Daoy (cell line): ENCODE measurements around the gene PNPO. TPM values are rescaled to one million over a fixed set of nuclear protein-coding genes. Genes with fewer than 3 reads are reported as not detected.

ENCODE experiments used
- DNase-seq: peaks from one replicate; pipeline ENCODE4 v3.0.0-alpha.2; 2015; ENCODE audit warnings: low read depth
- total RNA-seq: library from RNA; depleted of rRNA; stranded (reverse); fragments of >200 nt; shearing (Covaris generic); gene quantifications from 2 replicates; pipeline ENCODE4 v1.2.3, GENCODE V29; 2014

PNPO gene
- total RNA-seq, 1 experiment from 2014 or later = 26.9 TPM

DNA sequence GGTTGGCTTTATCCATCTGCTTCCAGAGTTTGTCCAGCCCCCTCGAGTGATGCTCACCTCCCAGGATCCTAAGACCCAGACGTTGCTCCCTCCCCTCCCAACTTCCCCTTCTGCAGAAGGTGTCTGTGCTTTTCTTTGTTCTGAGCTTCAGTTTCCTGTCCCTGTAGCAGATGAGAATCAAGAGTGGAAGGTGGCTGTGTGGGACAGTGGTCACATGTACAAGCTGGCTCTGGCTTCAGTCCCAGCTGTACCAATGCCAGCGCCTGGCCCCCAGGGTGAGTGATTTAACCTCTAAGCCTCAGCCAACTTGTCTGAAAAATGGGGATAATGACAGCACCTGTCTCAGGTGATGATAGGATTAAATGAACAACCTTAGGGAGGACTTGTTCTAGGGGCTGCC lies 8.6 kb downstream of the PNPO start:
- no peak for DNase-seq

DNA sequence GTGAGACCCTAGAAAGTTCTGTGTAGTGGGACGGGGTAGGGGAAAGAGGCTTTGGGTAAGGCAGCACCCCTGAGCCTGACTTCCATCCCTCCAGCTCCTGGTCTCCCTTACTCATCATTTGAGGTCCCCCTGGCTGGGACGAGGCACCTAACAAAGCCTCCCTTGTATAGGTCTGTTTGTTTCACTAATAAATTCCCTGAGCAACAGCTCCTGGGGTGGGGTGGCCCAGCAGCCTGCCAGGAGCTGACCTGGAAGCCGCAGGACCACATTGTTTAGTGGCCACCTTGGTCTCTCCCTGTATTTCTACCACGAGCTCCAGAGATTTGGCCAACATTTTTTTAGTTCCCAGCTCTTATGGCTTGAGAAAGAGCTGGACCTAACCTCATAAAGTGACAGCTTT lies 9.1 kb downstream of the PNPO start:
- no peak for DNase-seq

DNA sequence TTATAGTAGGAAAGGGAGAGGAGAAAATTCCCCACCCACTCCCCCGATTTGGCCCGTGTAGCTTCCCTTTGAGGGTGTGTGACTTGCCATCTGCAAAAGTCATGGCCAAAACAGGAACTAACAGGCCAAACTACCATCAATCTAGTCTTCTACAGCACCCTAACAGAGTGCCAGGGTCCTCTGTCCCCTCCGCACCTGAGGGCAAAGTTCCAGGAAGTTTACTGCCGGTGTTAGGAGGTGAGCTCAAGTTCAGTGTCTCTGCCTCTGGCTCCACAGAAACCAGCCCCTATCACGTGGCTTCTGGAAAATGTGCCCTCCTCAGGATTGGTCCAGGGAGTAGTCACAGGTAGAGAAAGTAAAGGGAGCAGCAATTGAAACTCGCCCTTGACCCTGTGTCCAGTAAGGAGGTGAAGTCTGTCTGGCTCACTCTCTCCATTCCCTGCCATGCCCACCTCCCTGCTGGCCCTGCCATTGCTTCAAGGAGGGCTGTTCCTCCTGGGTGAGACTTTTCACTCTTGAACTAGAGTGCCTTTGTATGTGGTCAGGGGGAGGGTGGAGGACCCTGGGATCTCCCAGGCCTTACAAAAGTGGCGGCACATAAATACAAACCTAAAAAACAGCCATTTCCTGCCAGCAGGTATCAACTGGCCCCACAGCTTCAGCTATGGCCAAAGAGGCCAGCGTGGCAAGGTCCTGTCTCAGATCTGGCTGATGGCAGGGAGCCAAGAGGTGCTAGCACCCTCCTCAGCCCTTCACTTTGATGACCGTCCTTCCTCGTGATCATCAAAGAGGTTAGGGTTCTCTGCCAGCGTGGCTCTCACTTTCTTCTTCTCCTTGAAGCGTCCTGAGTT lies 11.0 kb downstream of the PNPO start:
- DNase-seq = no peak

DNA sequence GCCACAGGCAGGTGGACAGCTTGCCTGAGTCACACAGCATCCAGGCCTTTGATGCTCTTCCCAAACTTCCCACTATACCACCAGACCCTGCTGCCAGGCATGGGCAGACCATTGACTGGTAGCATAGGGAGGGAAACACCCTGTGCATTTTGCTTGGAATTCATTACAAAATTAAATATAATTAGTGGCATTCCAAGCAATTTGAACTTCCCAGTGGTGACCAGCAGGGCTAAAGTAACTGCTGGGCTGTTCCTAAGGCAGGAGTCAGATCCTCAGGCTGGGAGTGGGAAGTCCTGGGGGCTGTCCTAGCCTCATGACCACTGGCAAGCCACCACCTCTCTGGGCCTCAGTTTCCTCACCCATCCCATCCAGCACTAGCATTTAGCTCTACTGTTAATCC lies 12.5 kb downstream of the PNPO start:
- DNase-seq = no peak

DNA sequence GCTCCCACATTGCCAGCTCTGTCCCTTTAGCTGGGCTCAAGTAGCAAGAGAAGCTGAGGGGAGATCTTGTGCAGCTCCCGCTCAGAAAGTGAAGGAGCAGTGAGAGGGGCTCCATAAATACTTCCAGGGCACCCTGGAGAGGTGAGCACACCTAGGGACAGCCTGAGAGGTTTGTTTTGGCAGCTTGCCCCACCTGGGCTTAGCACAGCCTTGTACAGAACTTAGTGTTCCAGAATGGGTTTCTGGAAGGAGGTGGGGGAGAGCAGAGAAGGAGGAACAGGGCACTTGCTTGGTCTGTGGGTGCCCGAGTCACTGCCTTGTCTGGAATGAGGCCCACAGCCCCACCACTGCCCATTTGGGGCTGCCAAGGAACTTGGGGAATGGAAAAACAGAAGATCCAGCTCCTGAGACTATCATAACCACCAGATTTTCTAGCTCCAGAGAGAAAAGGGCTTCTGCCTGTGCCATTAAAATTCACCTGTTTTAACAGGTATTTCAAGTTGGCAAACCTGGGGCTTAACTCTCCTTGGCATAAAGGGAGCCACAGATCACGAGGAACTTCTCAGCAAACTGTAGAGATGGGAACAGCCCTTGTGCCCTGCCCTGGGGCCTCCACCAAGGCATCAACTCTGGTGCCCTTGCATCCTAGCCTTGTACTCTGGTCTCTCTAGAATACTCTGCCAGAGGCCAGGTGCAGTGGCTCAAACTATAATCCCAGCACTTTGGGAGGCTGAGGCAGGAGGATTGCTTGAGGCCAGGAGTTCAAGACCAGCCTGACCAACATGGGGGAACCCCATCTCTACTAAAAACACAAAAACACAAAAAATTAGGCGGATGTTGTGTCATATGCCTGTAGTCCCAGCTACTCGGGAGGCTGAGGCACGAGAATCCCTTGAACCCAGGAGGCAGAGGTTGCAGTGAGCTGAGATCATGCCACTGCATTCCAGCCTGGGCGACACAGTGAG lies 14.4 kb downstream of the PNPO start:
- no peak for DNase-seq

DNA sequence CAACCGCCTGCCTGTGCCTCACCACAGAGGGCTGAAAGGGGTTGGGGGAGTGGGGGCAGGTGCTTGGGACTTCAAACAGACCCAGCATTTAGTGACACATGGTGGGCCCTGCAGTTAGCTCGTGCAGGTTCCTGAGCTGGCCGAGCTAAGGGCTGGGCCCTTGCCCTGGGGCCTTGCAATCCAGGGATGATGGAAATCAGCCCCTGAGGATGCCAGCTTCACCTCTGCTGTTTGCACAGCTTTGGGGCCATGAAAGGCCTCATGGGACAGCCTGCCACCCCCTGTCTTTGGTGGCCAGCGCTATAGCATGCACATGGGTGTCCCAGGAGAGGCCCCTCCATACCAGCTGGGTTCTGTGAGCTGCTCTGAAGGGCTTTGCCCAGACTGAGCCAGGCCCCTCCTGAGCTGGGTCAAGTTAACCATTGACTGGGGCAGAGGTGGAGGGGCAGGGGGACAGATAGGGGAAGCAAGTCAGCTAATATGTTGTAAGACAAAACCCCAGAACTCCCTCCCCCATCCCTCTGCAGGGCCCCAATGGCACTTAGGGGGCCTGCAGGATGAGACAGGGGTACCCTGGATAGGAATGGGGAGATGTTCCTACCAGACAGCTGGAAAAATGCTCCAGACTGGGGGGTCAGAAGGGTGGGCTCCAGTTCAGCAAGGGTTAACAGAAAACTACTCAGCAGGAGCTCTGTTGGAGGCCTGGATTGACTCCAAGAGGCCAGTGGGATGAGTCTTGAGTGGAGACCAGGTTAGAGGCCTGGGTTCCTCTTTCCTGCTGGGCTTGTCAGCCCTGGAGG lies 15.6 kb downstream of the PNPO start:
- no peak for DNase-seq

DNA sequence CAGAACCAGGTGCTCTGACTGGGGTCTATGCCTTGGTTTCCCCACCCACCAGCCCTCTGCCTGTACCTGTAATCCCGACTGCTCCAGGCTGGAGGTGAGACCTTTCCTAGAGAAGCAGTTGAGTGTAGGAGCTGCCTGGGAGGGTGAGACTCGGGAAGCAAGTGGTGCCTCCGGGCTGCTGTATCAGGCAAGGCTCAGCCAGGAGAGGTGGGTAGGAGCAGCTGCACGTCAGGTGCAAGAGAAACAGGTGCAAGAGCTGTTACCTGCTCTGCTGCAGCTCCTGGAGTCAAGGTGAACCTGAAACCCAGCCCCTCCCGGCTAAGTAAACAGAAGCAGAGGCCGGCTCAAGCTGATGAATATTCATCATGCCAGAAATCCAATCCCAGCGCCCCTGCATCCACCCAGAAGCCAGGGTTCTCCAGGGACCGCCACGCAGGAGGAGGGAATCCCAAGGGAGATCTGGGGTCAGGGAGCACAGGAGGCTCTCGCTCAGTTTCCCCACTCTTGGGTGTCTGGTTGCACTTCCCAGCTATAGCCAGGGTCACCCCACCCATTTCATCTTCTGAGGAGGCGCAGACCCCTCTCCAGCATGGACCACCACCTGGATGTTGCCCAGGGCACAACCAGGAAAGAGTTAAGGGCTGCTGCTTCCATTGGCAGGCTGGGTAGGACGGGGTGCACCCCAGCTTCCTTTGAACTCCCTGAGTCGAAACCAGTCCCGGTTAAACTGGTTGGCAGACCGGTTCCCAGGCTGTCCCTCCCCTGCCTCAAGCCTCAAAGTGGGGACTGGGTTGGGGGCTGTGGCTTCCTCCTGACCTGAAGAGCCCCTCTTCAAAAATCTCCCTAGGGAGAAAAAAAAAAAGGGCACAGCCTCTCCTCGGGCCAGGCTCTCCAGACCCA lies 16.5 kb downstream of the PNPO start, which contains the start of gene PRR15L:
Gene PRR15L, minus strand, starts transcription at position 293 of the 900 bp plus-strand sequence. CDS start 4,649 bp downstream, outside the sequence.
- no peak for DNase-seq

DNA sequence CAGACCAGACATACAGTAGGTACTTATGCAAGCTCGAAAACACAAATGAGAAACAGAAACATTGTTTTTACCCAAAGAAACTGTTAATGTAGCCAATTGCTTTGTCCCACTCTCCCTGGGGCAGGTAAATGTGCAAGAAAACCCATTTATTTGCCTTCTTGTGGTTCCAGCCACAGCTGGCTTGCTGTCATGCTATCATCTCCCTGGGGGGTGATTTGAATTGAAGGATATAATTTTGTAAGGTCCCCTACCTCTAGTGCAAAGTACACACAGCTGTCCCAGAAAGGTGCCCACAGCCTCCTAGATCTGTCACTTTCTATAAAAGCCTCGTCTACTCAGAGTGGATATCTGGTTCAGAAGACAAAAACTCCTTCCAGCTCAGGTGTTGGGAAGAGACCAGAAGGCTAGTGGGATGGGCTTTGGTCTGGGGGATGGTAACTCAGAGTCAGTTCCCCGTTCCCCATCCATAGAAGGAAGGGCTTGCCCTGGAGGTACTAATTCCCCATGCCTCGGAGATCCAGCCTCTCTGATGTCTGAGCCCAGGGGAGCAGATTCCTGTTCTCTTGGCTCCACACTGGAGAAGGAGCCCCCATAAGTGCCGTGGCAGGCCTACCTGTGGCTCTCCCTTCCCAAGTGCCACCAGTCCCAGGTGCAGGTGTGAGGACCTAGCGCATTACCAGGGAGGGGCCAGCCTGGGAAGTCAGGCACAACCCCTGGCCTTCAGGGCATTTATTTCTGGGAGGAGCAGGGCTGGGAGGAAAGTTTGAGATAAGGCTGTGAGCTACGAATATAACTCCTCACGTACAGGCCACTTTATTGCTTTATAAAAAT lies 18.7 kb downstream of the PNPO start:
- DNase-seq = no peak

DNA sequence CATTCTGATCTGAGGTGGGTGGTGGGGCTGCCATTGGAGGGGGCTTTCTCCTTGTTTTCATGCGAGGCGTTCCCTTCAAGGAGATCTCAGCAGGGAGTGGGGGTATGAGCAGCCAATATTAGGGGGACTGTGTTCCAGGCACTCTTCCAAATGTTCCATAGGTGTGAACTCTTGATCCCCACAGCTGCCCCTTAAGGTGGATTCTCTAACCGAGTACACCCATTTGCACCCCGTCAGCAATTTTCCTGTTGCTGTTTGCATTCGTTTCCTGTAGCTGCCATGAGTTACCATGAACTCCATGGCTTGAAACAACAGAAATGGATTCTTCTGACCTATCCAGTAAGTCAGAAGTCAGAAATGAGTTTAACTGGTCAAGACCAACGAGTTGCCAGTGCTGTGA lies 20.0 kb downstream of the PNPO start:
- no peak for DNase-seq

DNA sequence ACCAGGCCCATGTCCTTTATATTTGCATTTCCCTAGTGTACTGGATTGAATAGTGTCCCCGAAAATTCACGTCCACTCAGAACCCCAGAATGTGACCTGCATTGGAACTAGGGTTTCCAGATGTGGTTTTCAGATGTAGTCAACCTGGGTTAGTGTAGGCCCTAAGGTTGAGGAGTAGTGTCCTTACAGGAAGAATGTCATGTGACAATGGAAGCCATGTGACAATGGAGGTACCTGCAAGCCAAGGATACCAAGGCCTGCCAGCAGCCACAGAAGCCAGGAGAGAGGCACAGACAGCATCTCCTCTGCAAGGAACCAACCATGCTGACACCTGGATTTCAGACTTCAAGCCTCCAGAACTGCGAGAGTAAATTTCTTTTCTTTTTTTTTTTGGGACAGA lies 21.5 kb downstream of the PNPO start:
- DNase-seq = no peak

DNA sequence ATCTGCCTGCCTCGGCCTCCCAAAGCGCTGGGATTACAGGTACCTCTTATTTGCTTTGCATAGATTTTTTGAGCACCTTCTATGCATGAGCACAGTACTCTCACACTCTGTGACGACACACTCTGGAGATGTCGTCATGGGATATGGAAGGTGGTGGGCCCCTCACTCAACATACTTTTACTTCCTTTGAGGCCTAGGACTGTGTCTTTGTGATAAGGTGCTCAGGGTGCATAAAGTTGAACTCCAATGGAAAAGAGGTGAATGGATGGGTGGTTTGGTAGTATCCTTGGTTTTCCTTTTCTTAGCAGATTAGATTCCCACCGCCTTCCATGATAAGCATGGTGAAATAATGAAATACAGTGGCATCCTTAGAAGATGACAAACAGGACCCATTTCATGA lies 23.5 kb downstream of the PNPO start:
- no peak for DNase-seq

DNA sequence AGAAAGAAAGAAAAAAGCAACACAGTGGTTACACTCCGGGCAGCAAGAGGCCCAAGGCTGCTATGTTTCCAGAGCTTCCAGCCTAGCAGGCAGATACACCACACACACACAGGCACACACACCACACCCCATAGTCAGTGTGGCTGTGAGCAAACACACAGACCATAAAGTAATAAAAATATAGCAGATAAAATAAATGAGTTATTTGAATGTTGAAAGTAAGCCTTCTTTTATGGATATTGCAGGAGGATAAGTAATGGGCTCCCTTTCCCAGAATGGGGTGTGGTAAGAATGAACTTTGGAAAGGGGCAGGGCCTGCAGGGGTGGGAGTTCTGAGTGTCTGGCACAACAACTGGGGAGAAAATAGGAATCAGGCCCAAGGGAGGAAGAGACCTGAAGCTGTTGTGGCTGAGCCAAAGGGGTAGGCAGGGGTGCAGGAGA lies 24.7 kb downstream of the PNPO start:
- DNase-seq = no peak

DNA sequence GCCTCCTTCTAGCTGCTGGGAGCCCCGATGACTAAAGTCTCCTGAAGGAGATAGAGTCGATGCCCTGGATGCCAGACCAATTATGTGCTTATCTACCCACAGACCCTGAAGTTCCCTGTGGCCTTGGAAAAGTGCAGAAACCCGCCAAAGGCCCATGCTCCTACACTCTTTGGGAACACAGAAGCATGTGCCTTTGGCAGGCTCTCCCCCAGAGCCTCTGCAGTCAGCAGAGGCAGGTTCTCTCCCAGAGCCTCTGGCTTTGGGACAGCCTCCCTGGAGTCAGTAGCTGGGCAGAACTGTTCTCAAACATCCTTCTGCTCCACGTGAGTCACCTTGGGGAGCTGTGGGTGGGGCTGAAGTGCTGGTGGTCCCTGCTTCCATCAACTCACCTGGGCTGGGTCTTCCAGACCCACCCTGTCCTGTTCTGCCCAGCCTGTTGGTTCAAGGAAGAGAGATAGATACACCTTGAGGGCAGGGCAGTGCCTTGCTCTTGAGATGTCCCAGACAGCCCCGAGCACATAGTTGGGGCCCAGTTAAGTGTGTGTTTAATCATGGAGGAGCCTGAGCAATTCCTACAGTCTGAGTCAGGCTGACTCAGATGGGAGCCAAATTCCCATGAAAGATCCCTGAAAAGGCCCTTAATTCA lies 26.4 kb downstream of the PNPO start:
- peak; percentile 78 for DNase-seq

DNA sequence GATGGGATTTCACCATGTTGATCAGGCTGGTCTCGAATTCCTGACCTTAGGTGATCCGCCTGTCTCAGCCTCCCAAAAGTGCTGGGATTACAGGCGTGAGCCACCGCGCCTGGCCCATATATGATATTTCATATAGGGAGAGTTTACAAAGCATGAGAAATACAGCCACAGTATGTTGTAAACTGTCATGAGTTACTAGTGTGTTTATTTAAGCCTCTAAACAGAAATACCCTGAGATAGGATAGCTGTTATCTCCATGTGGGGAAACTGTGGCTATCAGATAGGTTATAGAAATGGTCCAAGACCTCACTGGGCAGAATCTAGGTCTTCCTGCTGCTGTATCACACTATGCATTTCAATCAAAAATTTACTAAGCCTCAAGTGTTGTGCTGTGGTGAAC lies 27.5 kb downstream of the PNPO start:
- DNase-seq = no peak

DNA sequence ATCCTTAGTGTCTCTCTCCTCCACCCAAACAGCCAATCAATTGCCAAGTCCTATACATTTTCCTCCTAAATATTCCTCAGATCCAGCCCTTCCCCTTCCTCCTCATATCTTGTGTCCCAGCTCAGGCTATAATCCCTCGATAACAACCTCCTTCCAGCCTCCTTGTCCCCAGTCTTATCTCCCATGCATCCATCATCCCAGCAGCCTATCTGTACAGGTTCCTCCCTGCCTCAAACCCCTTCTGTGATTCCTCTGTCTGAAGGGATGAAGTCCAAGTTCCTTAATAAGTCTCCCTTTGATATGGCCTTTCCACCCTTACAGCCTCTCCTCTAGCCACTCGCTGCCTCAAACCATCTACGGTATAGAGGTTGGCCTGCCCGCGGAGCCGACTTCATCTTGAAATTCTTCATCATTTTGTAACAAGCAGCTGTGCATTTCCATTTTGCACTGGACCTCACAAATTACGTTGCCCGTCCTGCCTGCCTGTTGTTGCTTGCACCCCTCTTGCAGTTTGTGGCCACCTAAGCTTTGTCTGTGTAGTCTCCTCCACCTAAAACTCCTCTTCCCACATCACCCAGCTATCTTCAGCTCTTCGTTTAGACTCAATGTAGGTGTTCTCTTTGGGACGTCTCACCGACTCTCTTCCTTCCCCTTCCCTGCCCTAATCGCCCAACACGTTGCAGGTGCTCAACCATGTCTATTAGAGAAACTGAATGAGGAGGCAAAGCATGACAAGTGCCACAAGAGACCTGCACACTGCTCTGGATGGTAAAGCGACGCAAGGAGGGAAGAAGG lies 28.8 kb downstream of the PNPO start:
- no peak for DNase-seq

DNA sequence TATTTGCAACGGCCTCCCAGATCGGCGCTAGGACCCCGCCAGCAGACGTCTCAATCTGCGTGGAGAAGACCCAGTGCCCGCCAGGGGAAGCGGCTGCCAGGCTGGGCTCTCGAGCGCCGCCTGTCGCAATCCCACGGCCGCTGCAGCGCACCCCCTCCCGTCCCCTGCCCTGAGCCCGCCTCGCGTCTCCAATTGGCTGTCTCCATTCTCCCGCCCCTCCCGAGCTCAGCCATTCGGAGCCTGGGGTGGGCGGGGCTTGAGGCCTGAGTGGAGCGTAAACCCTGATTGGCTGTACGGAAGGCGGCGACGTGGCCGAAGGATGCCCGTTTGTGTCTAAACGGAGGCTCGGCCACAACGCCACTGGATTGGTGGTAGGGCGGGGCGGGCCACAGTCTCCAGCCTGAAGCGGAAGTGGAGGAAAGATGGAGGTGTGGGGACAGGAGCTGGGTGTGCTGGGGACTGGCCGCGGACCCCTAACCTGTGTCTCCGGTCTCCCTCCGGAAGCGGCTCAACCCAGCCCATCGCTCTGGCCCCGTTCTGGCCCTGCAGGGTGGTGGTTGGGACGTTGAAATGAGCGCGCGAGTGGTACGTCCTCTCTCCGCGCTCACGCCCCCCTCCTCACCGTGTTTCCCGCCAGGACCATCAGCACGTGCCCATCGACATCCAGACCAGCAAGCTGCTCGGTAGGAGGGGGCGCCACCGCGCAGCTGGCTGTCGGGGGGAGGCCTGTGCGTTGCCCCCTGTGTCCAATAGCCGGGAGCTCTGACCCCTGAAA lies 29.5 kb downstream of the PNPO start, which contains the start of gene CDK5RAP3:
Gene CDK5RAP3, plus strand, starts transcription at position 389 of the 775 bp plus-strand sequence. Its CDS starts 34 bp downstream, at position 423.
- DNase-seq = peak; percentile 99

DNA sequence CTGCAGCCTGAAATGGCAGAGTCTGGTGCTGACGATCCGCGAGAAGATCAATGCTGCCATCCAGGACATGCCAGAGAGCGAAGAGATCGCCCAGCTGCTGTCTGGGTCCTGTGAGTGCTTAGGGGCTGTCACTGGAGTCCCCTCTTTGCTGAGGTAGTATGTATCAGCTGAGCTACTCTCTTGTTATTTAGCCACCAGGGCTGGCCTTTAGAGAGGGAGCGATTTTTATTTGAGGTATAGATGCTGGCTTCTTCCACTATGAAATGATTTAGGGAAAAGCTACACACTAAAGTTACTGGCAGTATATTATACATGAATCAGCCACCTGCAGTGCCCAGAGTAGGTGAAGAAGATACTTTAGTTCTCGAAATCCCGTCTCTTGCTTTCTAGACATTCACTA lies 32.2 kb downstream of the PNPO start:
- DNase-seq = no peak
